GM21423 (cell line): ENCODE measurements around the gene TUBB4B.

Source experiments
- ATAC-seq: cut with Tn5 transposase; IDR thresholded peaks from one replicate; pipeline ENCODE4 v1.9.1; 2021; ENCODE audit warnings: mild to moderate bottlenecking, moderate library complexity; ENCODE audit not compliant: unreplicated experiment

Gene TUBB4B

DNA sequence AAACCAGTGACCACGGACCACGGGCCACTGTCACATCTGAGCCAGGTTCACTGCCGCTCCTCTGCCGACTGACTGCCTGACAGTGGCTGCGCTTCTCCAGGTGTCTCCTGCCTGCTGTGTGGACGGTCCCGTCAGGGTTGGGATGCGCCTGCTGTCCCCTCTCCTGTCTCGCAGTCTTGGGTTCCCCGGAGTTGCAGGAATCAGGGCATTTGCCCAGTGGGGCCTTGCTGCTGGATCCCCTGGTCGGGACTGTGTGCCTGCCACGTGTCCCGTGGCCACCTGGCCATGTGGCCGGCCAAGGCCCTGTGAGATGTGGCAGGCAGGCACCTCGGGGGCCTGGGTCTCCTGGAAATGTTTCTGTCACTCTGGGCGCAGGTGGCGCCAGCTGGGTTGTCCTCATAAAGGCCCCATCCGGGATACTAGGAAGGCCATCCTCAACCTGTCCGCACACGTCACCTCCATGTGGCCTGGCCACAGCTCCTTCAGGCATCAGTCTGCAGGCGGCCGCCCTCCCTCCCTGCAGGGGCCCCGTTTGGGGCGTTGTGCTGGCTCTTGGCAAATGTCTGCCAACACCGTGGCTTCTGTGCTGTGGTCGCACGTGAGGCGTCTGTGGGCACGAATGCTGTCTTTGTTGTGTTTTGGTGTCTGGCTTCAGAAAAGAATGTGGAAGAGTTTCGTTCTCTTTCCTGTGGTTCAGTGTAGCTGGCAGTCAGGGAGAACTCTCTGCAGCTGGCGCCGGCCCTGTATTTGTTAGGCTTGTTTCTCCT is 30.0 kb downstream of the TUBB4B start:
- no peak for ATAC-seq

DNA sequence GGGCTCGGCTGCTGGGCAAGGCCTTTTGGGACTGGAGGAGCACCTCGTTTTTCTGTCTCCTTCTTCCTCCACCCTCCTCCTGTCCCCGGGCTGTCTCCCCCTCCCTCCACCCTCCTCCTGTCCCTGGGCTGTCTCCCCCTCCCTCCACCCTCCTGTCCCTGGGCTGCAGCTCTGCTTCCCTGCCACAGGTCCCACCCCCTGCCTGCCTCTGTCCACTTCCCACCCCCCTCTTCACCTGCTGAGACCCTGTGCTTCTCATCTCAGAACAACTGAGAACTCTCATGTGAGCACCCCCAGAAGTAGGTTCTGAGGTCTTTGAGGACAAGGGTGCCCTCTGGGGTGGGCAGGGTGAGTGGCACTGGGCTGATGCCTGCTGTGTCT is 30.6 kb downstream of the TUBB4B start:
- ATAC-seq: no peak

DNA sequence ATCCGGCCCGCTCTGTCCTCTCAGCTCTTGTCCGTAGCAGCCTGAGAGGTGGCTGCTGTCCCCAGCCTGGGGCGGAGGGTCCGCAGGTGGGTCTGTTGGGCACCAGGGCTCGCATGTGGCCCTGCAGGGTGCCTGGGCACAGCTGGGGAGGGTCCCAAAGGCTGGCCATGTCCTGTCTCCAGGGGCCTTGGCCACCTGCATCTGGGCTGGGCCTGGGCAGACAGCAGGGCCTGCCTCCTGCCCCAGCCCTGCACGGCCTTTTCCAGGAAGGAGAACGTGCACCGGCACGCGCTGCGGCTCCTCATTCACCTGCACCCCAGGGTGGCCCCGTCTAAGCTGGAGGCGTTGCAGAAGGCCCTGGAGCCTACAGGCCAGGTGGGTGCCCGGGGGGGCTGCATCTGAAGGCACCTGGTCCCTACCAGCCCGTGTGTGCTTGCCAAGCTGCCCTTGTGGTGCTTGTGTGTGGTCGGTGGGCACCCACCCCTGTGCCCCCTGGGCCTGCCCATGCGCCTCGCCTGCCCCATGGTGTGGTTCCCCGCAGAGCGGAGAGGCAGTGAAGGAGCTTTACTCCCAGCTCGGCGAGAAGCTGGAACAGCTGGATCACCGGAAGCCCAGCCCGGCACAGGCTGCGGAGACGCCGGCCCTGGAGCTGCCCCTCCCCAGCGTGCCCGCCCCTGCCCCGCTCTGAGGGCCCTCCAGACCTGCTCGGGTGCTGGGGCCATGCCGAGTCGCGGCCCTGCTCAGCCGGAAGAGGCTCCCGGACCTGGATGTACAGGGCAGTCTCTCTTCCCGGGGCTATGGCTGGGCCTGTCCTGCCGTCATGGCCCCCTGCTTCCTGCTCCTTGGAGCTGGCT is 31.4 kb downstream of the TUBB4B start:
- ATAC-seq: no peak

GRCh38 chr9:137273095-137273490 is 32.0 kb downstream of the TUBB4B start:
- ATAC-seq: no peak

GRCh38 chr9:137273611-137274320 is 32.7 kb downstream of the TUBB4B start:
- no peak for ATAC-seq

GRCh38 chr9:137275203-137275587 is 34.1 kb downstream of the TUBB4B start:
- no peak for ATAC-seq

- no peak for ATAC-seq
Observed at GRCh38 chr9:137275588-137276472, 34.7 kb downstream of the TUBB4B start.

DNA sequence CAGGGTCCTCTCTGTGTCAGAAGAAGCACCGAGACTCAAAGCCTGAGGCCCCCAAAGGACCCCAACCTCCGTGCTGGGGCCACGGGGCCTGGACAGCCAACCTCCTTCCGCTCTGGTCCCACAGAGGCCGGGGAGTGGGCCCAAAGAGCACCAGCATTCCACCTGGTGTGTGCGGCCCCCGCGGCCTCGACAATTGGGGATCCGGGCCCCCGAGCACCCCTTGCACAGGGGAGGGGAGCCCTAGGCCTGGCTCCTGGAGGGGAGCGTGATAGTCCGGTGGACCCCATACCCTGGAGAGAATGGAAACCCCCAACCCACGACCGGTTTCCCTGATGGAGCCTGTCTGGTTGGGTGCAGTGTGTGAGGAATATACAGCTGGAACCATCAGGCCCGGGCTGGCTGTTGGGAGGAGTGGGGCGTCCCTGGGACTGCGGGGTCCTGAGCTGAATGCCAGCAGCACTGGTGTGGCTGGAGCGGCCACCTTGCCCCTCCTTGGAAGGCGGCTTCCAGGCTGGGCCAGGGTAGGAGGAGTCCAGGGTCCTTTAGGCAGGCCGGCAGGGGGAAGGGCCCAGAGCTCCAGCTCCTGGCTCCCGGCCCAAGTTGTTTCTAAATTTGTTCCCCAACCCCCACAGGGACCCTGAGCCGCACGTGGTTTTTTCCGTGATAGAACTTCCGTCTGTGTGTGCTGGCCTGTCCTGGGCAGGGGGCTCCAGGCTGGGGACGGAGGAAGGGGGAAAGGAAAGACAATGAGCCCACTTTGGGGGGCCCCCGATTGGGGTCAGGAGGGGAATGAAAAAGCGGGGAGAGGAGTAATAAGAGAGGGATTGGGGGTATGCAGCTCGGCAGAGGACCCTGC is 35.6 kb downstream of the TUBB4B start:
- no peak for ATAC-seq

DNA sequence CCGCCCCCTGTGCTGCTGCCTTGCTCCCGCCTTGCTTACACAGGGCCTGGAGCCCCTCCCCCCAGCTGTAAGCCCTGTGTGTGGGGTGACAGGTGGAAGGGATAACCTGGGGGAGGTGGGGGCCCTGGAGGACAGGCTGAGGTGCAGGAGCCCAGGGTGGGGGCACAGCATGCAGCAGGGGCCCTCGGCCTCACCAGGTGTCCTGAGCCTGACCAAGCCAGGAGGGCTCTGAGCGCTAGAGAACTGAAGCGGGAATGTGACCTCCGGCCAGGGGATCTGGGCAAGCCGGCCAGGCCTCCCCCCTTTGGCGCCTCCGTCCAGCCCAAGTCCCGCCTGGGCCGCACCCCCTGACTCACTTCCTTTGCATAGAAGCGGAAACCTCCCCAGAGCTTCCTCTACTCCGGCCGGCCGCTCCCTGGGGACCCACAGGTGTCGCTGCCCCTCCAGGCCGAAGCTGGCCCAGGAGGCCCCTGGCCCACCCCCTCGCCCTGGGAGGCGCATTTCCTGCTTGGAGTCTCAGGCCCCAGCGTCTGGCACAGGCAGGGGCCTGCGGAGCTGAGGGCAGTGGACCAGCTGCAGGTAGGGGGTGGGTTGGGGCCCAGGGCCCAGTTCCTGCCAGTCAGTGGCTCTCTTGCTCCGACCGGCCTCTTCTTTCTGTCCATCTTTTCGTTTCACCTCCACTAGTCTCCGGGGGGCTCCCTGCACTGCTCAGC is 36.4 kb downstream of the TUBB4B start, which contains the start of gene TOR4A:
TSS of gene TOR4A (plus strand) at position 398 of the 713 bp plus-strand sequence. CDS start 964 bp downstream, outside the sequence.
- peak; percentile 82 for ATAC-seq

DNA sequence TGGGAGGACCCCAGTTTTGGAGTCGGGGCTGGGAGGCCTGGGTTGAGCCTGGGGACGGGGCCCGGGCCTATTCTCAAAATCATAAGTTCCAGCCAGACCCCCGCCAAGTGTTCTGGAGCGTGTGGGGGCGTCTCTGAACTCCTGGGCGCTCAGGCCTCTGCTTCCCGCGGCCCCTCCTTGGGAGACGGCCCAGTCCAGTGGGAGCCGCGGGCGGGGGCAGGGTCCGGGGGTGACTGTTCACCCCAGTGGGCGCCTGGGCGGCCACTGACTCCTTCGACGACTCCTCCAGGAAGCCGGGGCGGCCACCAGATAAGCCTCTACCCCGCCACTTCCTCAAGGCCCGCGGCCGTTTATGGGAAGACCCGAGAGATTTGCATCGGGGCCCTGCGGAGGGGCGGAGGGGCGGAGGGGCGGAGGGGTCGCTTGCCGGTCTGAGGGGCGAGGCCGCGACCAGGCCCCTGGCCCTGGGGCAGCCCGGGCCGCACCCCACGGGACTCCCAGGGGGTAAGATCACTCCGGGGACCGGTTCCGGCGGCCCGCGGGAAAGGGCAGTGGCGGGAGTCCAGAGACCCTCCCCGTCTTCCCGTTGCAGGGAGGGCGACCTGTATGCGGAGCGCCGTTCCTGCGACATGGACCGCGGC is 37.1 kb downstream of the TUBB4B start:
- no peak for ATAC-seq

DNA sequence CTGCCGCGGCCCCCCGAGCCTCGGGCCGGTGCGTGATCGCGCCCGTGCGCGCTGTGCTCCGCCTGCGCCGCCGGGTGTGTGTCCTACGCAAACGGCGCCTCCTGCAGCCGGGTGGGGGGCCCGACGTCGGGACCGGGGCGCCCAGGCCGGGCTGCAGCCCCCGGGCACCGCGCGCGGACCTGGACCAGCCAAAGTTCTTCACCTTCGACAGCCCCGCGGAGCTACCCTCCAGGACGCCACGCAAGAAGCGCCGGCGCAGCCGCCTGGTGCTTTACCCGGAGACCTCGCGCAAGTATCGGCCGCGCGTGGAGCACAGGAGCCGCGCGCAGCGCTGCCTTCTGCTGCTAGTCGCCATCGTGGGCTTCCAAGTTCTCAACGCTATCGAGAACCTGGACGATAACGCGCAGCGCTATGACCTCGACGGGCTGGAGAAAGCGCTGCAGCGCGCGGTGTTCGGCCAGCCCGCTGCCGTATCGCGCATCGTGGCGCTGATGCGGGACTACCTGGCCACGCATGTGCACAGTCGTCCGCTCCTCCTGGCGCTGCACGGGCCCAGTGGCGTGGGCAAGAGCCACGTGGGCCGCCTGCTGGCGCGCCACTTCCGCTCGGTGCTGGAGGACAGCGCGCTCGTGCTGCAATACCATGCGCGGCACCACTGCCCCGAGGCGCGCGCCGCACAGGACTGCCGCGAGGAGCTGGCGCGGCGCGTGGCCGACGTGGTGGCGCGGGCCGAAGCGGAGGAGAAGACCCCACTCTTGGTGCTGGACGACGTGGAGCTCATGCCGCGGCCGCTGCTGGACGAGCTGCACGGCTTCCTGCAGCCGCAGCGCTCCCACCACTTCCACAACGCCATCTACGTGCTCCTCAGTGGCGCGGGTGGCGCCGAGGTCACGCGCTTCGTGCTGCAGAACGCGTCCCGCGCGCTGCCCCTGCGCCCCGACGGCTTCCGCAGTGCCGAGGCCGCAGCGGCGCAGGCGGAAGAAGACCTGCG is 37.9 kb downstream of the TUBB4B start:
- no peak for ATAC-seq

DNA sequence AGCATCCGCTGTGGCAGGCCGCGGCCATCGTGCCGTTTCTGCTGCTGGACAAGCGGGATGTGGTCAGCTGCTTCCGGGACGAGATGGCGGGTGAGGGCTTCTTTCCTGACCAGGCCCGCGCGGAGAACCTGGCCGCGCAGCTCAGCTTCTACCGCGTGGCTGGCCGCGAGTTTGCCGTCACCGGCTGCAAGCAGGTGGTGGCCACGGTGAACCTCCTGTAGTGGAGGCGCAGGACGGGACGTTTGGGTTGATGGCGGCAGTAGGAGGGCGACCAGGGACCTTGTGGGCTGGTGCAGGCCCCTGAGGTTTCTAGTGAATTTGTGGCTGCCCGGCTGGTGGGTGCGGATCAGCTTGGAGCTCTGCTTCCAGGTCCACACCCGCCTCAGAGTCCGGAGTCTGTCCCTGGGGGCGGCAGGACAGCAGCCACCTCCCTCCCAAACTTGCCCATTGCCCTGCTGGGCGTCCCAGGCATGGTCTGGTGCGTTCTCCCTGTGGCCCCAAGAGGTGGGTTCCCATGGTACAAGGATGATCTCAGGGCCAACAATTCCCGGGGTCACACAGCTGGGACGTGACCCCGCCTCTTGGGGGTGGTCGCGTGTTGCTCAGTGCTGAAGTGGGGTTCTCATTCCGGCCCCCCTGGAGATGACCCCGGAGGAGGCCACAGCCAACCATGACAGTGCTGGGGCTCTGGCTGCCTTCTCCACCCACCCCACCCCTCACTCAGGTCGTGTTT is 38.8 kb downstream of the TUBB4B start:
- no peak for ATAC-seq

GRCh38 chr9:137280474-137281344 is 39.6 kb downstream of the TUBB4B start:
- no peak for ATAC-seq

DNA sequence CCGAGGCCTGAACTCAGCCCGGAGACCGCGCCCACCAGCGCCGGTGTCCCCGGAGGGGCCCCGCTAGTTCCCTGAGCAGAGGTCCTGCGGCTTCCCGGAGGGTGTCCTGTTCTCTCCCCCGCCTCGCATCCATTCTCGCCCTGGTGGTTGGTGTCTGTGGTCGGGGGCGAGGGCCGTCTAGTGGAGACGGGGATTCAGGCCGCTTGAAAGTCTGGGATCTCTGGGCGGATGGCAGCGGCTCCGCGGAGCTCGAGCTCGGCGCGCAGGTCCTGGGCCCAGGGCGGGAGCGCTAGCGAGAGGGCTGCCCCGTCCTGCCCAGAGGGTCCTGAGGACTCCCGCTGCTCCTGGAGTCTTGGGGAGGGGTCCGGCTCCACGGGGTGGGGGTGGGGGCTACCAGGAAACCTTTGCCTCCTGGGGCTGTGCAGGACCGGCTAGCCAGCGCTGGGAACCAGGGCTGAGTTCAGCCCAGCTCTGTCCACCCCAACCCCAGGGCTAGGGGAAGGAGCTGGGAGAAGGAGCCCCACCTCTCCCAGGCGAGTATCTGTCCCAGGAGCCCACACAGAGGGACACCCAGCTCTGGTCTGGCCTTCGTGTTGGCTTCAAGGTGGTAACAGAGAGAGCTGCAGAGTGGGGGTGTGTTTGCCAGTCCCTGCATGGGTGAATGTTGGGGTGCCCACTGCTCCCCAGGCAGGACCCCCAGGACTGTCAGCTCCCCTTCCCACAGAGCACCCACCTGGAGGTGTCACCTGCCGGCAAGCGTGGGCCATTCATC is 40.4 kb downstream of the TUBB4B start:
- no peak for ATAC-seq

GRCh38 chr9:137286975-137287383 is 45.9 kb downstream of the TUBB4B start:
- ATAC-seq: no peak
